GM12872 (cell line): ENCODE results near the gene ITFG1.

Experiments
- TF ChIP-seq, protein P1 (sequence below): IDR thresholded peaks from 3 replicates; pipeline ENCODE4 v1.5.1; 2011; ENCODE audit warnings: low read depth, mild to moderate bottlenecking, low read length, moderate library complexity; ENCODE audit not compliant: insufficient read depth

Gene ITFG1

DNA sequence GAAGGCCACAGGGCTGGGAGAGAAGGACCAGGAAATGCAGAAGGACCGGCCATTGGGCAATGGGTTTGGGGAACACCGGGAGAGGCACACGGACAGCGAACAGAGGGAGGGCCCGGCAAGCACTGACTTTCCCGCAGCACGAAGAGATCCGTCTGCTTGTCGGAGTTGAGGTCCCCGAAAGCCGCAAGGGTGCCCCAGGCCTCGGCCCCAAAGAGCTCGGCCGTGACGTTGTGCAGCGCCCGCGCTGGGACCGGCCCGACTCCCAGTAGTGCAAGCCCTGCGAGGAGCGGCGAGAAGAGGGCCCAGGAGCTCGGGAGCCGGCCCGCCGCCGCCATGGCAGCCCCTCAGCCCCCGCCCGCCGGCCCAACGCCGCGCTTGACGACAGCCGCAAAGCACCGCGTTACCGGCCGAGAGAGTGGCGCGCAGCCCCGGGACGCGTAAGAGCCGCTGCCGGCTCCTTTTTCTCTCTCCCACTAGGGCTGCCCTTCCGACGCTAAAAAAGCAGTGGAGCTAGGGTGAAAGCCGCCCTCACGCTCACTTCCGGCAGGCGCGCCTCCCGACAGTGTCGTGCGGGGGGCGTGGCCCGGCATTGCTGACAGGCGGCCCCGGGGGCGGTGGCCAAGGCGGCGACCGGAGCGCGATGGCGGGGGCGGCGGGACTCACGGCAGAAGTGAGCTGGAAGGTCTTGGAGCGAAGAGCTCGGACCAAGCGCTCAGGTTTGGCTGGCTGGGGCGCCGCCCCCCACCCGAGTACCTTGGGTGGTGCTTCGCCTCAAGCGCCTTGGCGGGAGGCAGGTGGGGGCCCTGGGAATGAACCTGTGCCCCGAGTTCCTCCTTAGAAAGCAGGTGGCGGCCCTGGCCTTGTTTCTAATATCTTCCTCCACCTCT, at the start of gene ITFG1, which contains the start of gene PHKB:
Gene ITFG1 (minus strand): TSS at position 353 of the 887 bp plus-strand sequence. CDS start 18 bp downstream, at position 335.
Gene PHKB (plus strand): TSS at position 621 of the 887 bp plus-strand sequence. CDS start 20 bp downstream, at position 641.
- TF ChIP-seq, protein P1, sequence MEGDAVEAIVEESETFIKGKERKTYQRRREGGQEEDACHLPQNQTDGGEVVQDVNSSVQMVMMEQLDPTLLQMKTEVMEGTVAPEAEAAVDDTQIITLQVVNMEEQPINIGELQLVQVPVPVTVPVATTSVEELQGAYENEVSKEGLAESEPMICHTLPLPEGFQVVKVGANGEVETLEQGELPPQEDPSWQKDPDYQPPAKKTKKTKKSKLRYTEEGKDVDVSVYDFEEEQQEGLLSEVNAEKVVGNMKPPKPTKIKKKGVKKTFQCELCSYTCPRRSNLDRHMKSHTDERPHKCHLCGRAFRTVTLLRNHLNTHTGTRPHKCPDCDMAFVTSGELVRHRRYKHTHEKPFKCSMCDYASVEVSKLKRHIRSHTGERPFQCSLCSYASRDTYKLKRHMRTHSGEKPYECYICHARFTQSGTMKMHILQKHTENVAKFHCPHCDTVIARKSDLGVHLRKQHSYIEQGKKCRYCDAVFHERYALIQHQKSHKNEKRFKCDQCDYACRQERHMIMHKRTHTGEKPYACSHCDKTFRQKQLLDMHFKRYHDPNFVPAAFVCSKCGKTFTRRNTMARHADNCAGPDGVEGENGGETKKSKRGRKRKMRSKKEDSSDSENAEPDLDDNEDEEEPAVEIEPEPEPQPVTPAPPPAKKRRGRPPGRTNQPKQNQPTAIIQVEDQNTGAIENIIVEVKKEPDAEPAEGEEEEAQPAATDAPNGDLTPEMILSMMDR = no peak

DNA sequence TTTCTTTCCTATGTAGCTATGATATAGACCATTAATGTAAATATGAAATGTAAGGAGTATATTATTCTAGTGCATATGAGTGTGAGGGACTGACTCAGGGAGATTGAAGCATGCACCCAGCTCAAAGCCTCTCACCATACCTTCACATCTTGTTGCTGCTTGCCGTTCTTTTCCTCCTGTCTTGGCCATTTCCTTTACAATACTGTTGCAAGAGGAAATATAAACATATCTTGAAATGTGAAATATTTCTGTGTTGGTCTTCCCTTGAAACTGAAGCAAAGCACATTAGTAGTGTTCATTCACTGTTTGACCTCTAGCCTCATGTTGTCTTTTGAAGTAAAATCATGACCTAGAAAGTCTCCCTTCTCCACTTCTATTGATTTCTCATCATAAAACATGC, 46.8 kb upstream of the ITFG1 start:
- TF ChIP-seq, protein P1 = no peak

DNA sequence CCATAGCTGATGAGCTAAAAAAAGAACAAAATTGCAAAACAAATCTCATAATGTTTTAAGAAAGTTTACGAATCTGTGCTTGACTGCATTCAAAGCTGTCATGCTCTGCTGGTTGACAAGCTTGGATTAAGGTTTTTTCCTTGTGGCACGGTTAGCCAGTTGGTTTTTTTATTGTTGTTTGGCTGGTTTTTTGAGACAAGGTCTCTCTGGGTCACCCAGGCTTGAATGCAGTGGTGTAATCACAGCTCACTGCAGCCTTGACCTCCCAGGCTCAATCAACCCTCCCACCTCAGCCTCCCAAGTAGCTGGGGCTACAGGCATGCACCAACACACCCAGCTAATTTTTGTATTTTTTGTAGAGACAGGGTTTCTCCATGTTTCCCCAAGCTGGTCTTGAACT, 45.9 kb upstream of the ITFG1 start:
- TF ChIP-seq, protein P1 = no peak

DNA sequence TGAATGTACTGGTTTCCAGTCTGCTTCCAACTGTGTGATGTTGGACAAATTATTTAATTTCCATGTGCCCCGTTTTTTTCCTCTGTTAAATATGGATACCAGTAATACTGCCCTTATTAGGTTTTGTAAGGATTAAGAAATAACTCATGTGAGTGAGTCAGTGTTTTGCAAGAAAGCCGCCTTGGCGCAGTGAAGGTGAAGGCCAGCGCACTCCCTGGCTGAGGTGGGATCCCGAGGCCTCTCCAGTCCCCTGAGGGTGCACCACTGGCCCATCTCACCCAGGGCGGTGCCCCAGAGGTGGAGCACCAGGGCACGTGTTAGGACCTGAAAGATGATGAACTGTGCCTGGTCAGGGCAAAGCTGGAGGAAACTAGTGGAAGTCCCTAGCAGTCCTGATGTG, 43.7 kb upstream of the ITFG1 start:
- TF ChIP-seq, protein P1 = no peak

DNA sequence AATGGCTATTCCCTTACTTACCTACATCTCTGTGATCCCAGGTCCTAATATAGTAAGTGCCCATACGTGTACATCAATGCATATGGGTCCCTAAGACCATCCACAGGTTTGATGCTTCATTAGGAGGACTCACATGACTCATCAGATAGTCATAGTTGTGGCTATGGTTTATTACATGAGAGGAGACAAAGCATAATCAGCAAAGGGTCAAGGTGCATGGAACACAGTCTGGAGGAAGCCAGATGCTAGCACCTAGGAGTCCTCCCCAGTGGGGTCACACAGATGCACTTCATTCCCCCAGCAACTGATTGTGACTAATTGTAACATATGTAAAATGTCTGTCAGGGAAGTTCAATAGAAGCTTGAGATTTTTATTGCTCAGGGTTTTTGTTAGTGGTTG, 43.1 kb upstream of the ITFG1 start:
- TF ChIP-seq, protein P1 = no peak

DNA sequence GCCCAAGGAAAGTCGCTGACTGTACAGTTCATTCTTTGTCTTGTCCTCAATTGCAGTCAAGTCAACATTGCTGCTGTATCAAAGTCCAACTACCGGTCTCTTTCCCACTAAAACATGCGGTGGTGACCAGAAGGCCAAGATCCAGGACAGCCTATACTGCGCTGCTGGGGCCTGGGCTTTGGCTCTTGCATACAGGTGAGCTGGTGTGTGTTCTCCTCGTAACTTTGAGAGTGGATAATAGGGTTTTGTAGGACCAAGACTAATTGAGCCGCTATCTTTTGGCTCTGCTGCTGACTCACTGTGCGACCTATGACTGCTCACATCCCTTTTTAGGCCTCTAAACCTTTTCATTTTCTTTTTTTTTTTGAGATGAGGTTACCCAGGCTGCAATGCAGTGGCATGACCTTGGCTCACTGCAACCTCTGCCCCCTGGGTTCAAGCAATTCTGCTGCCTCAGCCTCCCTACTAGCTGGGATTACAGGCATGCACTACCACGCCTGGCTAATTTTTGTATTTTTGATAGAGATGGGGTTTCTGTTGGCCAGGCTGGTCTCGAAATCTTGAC, 38.9 kb upstream of the ITFG1 start:
- TF ChIP-seq, protein P1 = no peak

DNA sequence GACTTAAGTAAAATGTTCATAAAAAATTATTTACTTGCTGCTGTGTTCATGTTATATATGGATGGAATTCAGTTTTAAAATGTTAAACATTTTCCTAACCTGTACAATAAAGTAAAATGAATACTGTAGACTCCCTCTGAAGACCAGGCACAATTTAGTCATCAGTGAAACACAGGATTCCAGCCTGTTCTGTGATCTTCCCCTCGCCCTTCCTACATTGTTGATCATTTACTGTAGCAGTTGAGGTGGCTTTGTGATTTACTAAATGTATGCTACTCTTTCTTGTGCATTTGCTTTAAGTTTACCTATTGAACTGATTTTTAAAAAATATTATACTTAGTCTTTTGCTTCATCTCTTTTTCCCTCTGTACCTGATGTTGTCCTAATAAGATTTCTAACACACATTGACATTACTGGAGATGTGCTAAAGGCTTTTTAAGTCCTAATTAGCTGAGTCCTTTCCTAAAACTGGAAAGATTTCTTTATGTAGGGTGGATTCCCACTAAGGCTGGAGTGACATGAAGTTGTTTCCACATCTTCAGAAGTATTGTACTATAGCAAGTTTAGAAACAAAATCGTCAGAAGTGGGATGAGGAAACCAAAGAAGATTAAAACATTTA, 38.3 kb upstream of the ITFG1 start:
- TF ChIP-seq, protein P1 = no peak
